ENCODE results near the gene PFN1.
A peak's percentile ranks its signal among the peaks of the same experiment; 100 is the strongest.

The PFN1 gene

DNA sequence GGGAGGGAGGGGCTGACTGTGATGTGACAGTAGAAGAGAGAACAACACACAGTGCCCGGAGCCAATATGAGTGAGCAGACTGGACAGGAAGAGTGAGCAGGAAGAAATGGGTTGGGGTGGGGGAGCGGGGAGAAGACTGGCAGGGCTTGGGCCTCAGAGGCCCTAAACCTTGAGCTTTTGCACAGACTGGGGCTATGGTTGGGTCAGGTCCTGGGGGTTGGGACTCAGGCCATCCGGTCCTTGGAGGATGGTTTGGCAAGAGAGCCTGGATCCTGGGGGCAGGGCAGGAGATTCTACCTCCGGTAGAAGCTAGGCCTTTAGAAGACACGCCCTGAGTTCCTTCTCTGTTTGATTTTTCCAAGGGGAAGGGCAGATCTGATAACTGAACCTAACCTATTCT, 38.1 kb upstream of the PFN1 start:
- peak overlapping the region; percentile 94 for H3K4me3 ChIP-seq (ENCODE audit: low read depth, low read length)
- no peak for DNase-seq (ENCODE audit: low read depth)
- TF ChIP-seq, protein P1, sequence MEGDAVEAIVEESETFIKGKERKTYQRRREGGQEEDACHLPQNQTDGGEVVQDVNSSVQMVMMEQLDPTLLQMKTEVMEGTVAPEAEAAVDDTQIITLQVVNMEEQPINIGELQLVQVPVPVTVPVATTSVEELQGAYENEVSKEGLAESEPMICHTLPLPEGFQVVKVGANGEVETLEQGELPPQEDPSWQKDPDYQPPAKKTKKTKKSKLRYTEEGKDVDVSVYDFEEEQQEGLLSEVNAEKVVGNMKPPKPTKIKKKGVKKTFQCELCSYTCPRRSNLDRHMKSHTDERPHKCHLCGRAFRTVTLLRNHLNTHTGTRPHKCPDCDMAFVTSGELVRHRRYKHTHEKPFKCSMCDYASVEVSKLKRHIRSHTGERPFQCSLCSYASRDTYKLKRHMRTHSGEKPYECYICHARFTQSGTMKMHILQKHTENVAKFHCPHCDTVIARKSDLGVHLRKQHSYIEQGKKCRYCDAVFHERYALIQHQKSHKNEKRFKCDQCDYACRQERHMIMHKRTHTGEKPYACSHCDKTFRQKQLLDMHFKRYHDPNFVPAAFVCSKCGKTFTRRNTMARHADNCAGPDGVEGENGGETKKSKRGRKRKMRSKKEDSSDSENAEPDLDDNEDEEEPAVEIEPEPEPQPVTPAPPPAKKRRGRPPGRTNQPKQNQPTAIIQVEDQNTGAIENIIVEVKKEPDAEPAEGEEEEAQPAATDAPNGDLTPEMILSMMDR (IDR thresholded peaks at IDR 0.05; ENCODE audit: control insufficient read depth, extremely low read depth, insufficient read depth) = no peak

DNA sequence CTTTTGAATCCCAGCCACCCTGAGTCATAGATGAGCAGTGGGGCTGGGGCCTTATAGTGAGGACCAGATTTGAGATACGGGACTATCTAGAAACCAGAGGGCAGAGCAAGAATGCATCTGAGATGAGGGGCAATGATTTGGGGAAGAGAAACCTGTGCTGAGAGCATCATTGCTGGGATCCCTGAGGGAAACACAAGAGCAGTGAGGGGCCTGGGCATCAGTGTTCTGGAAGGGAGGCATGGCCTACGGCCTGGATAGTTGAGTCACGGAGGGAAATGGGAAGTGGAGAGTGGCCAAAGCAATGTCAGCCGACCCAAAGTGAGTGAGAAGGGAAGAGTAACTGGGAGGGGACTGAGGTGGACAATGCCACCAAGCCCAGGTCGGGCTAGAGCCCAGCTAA, 34.0 kb upstream of the PFN1 start:
- TF ChIP-seq, protein P1 (IDR thresholded peaks at IDR 0.05; ENCODE audit: control insufficient read depth, extremely low read depth, insufficient read depth) = no peak
- DNase-seq (ENCODE audit: low read depth) = no peak
- H3K4me3 ChIP-seq (ENCODE audit: low read depth, low read length) = no peak overlapping the region

DNA sequence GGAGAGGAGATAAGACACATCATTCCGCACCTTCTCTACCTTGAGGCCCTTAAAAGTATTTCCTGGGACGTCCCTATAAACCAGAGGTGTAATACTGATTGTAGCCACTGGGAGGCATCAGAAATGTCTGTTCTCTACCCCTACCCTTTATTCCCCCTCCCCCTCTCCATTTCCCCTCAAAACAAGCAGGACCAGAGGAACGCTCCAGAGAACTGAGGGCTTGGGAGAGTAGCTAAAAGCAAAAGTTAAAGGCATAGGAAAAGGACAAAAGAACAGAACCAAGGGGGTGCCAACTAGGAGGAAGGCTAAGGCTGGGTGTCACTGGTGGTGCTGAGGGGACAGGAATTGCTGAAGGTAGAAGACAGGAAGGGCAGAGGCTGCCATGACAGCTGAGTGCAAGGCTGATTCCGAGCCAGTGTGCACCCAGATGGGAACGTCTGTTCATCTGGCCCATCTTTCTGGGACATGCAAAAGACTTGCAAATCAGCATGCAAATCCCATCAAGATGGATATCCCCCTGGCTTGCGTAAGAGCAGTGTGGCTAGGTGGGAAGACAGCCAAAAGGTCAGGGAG, 32.4 kb upstream of the PFN1 start:
- TF ChIP-seq, protein P1 (IDR thresholded peaks at IDR 0.05; ENCODE audit: control insufficient read depth, extremely low read depth, insufficient read depth) = peak; percentile 67
- H3K4me3 ChIP-seq (ENCODE audit: low read depth, low read length) = no peak overlapping the region
- no peak for DNase-seq (ENCODE audit: low read depth)

DNA sequence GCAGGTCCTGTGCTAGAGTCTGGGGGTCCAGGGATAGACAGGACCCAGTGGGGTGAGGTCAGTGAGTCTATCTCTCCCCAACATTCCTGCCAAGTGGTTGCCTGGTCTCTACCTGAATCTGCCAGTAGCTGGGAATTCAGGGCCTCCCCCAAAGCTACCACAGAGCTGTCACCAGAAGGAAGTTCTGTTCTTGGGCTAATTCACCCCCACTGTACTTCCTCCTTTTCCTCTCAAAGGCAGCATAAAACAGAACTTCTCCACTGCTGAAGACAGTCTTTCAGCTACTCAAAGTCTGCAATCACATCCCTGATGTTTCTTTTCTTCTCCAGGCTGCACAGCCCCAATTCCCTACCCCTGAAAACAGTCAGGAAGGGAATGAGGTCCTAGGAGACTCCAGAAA, 30.4 kb upstream of the PFN1 start:
- DNase-seq (ENCODE audit: low read depth) = no peak
- no peak overlapping the region for H3K4me3 ChIP-seq (ENCODE audit: low read depth, low read length)
- TF ChIP-seq, protein P1 (IDR thresholded peaks at IDR 0.05; ENCODE audit: control insufficient read depth, extremely low read depth, insufficient read depth) = no peak

GRCh38 chr17:4974115-4974670, 25.9 kb upstream of the PFN1 start:
- TF ChIP-seq, protein P1 (IDR thresholded peaks at IDR 0.05; ENCODE audit: control insufficient read depth, extremely low read depth, insufficient read depth) = no peak
- DNase-seq (ENCODE audit: low read depth) = no peak
- H3K4me3 ChIP-seq (ENCODE audit: low read depth, low read length) = no peak overlapping the region

DNA sequence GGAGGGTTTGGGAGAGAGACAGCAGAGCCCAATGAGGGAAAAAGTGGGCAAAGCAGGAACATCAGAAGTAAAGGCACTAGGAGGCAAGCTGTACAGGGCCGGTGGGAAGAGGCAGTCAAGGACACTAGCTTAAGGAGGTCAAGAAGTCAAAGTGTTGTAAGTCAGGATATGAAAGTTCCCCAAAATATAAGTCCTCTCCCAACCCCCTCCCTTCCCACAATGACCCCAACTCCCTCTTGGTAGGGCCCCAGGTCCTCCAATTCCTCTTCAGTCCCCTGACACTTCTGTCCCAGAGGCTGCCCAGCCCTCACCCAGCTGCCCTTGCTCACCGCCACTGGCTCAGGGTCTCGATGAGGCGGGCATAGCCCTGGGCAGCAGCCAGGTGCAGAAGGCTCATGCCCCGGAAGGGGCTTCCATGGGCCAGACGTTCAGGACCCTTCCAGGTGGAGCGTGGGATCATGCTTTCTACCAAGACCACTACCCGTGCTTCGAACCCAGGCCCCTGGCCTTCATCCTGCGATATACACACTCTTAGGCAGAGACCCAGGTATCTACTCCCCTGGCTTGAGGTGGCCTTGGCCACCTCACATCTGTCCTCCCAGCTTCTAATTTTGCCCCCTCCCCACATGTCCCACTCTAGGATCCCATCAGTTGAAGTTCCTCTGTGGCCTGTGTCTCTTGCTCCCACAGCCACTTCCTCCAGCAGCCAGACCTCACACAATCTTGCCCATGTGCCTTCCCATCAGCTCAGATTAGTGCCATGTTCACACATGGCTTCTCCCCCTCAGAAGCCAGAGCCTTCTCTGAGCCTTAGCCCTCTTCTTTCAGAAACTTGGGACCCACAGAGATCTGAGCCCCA, 25.2 kb upstream of the PFN1 start:
- TF ChIP-seq, protein P1 (IDR thresholded peaks at IDR 0.05; ENCODE audit: control insufficient read depth, extremely low read depth, insufficient read depth) = no peak
- no peak for DNase-seq (ENCODE audit: low read depth)
- H3K4me3 ChIP-seq (ENCODE audit: low read depth, low read length) = no peak overlapping the region

Measured in LNCaP clone FGC (cell line).